BLaER1 (cell line): ENCODE results near the gene RASAL1.

ENCODE experiments used
- H3K27ac ChIP-seq: shearing (Covaris generic); formaldehyde crosslinking; 2 replicates; pipeline ENCODE4 v1.8.1; 2022
- H3K27me3 ChIP-seq: shearing (Covaris generic); formaldehyde crosslinking; 2 replicates; pipeline ENCODE4 v1.8.1; 2022
- H3K36me3 ChIP-seq: shearing (Covaris generic); formaldehyde crosslinking; 2 replicates; pipeline ENCODE4 v1.8.1; 2022
- H3K4me1 ChIP-seq: shearing (Covaris generic); formaldehyde crosslinking; 2 replicates; pipeline ENCODE4 v1.8.1; 2022
- H3K4me2 ChIP-seq: shearing (Covaris generic); formaldehyde crosslinking; 2 replicates; pipeline ENCODE4 v1.8.1; 2022
- H3K4me3 ChIP-seq: shearing (Covaris generic); formaldehyde crosslinking; 2 replicates; pipeline ENCODE4 v1.8.1; 2022
- H3K9ac ChIP-seq: shearing (Covaris generic); formaldehyde crosslinking; 2 replicates; pipeline ENCODE4 v1.8.1; 2022
- H3K9me3 ChIP-seq: shearing (Covaris generic); formaldehyde crosslinking; 2 replicates; pipeline ENCODE4 v1.8.1; 2022
- H4K20me1 ChIP-seq: shearing (Covaris generic); formaldehyde crosslinking; 2 replicates; pipeline ENCODE4 v1.8.1; 2022
- Cebpa-rat ChIP-seq: shearing (Covaris generic); IDR thresholded peaks from 2 replicates; pipeline ENCODE4 v1.8.1; 2022

RASAL1 gene

GRCh38 chr12:113111247-113111646 is 24.3 kb downstream of the RASAL1 start:
- no peak overlapping the region for H3K27ac ChIP-seq
- peaks cover 96% of the 10 kb centered on the region for H3K36me3 ChIP-seq
- no peak for TF ChIP-seq Cebpa-rat
- no peaks in the 10 kb centered on the region for H3K4me1 ChIP-seq
- no peak overlapping the region for H3K4me3 ChIP-seq
- H3K4me2 ChIP-seq: no peak overlapping the region
- no peaks in the 10 kb centered on the region for H3K27me3 ChIP-seq
- no peak overlapping the region for H3K9ac ChIP-seq
- H3K9me3 ChIP-seq: no peaks in the 10 kb centered on the region
- H4K20me1 ChIP-seq: no peaks in the 10 kb centered on the region

DNA sequence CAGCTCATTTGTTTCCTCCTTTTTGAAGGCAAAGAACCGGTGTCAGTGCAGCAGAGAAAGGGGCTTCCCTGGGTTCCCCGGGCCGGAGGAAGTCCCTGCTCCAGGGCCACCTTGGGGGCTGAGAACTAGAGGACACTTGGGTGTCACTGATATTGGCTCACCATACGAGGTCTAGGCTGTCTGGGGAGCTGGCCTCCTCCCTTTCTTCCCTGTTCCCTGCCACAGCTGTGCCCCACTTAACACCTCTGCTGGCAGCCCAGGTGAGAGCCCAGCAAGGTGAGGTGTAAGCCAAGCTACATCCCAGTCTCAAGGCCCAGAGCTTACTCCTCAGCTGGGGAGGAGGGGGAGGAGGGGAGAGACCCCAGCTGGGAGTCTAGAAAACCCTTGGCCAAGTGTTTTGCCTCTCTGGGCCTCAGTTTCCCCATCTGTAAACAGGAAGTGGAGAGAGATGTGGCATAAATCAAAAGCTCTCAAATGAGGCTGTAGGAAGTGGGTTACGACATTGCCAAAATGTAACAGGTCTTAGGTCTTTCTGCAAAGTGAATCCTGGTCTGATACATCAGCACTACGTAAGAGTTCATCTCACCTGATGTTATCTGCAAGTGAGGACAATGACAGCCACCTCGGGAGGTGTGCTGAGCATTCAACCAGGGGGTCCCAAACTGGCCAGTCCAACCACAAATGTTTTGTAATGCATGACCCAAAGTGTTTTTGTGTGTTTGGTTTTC is 25.5 kb downstream of the RASAL1 start:
- H3K4me1 ChIP-seq: no peaks in the 10 kb centered on the region
- H3K36me3 ChIP-seq: peaks cover 96% of the 10 kb centered on the region
- H3K9ac ChIP-seq: no peak overlapping the region
- no peaks in the 10 kb centered on the region for H4K20me1 ChIP-seq
- no peak overlapping the region for H3K27ac ChIP-seq
- no peaks in the 10 kb centered on the region for H3K9me3 ChIP-seq
- no peak overlapping the region for H3K4me2 ChIP-seq
- H3K4me3 ChIP-seq: no peak overlapping the region
- no peaks in the 10 kb centered on the region for H3K27me3 ChIP-seq
- no peak for TF ChIP-seq Cebpa-rat

GRCh38 chr12:113109360-113109759 is 26.2 kb downstream of the RASAL1 start:
- Histone ChIP-seq H3K9me3 (no peaks in the 10 kb centered on the region), H3K27me3 (no peaks in the 10 kb centered on the region), H3K36me3 (peaks cover 96% of the 10 kb centered on the region), H3K9ac (no peak overlapping the region), H3K4me1 (no peaks in the 10 kb centered on the region), H3K4me3 (no peak overlapping the region), H3K4me2 (no peak overlapping the region), H3K27ac (no peak overlapping the region), H4K20me1 (no peaks in the 10 kb centered on the region)
- TF ChIP-seq Cebpa-rat: no peak

- Histone ChIP-seq H3K4me1 (no peaks in the 10 kb centered on the region), H3K36me3 (peaks cover 96% of the 10 kb centered on the region), H3K27ac (no peak overlapping the region), H3K4me2 (no peak overlapping the region), H4K20me1 (no peaks in the 10 kb centered on the region), H3K27me3 (no peaks in the 10 kb centered on the region), H3K9ac (no peak overlapping the region), H3K9me3 (no peaks in the 10 kb centered on the region), H3K4me3 (no peak overlapping the region)
- TF ChIP-seq Cebpa-rat: no peak
Observed at GRCh38 chr12:113108308-113108707, 27.3 kb downstream of the RASAL1 start.

DNA sequence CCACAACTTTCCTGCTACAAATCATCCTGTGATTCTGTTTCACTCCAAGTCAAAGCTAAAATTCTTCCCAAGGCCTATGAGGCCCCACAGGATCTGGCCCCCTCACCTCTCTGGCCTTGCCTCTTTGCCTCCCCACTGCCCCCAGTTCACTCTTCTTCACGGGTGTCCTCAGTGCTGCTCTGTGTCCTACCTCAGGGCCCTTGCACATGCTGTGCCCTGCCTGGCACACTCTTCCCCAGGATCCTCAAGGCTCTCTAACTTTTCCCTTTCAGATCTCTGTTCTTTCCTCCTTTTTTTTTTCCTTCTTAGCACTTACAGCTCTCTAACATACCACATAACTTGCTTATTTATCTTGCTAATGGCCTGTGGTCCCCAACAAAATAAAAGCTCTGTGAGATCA is 29.2 kb downstream of the RASAL1 start:
- Histone ChIP-seq H3K9me3 (no peaks in the 10 kb centered on the region), H4K20me1 (no peaks in the 10 kb centered on the region), H3K4me3 (no peak overlapping the region), H3K9ac (no peak overlapping the region), H3K27ac (no peak overlapping the region), H3K4me1 (peaks cover 12% of the 10 kb centered on the region), H3K4me2 (no peak overlapping the region), H3K36me3 (peaks cover 77% of the 10 kb centered on the region), H3K27me3 (no peaks in the 10 kb centered on the region)
- no peak for TF ChIP-seq Cebpa-rat

DNA sequence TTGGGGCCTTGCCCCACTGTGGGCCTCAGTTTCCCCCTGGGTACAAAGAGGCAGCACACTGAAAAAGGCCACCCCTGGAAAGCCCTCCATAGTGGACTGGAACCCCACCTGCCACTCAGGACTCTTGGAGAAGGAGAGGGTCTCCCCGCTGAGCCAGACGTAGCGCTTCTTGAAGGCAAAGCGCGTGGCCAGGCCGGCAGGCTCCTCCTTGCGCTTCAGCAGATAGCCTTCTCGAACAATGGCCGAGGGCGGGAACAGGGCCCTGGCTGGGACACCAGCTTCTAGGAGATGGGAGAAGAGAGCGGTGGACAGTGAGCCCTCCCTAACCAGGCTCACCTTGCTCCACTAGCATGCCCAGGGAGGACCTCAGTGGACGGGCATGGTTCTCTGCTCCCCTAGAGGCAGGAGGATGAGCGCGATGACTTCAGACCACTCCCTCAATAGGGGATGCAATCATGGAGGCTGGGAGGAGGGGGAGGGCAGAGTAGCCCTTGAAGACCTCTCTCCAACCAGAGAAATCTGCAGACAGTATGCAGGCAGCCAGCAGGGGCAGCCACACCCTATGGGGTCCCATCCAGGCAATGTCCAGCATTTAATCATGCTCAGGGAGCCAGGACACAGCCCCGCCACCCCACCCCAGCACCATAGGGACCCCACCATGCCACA is 29.8 kb downstream of the RASAL1 start:
- peaks cover 18% of the 10 kb centered on the region for H3K4me1 ChIP-seq

GRCh38 chr12:113104953-113105510 is 30.5 kb downstream of the RASAL1 start:
- no peak overlapping the region for H3K9ac ChIP-seq
- no peaks in the 10 kb centered on the region for H3K9me3 ChIP-seq
- H3K4me1 ChIP-seq: peaks cover 20% of the 10 kb centered on the region
- TF ChIP-seq Cebpa-rat: no peak
- no peak overlapping the region for H3K27ac ChIP-seq
- no peaks in the 10 kb centered on the region for H3K27me3 ChIP-seq
- no peak overlapping the region for H3K4me2 ChIP-seq
- H3K4me3 ChIP-seq: no peak overlapping the region
- peaks cover 69% of the 10 kb centered on the region for H3K36me3 ChIP-seq
- H4K20me1 ChIP-seq: no peaks in the 10 kb centered on the region

More for the DNA sequence above, 29.8 kb downstream of the RASAL1 start:
- Histone ChIP-seq H3K9me3 (no peaks in the 10 kb centered on the region), H4K20me1 (no peaks in the 10 kb centered on the region), H3K9ac (no peak overlapping the region), H3K4me2 (no peak overlapping the region), H3K27ac (no peak overlapping the region), H3K36me3 (peaks cover 71% of the 10 kb centered on the region), H3K27me3 (no peaks in the 10 kb centered on the region), H3K4me3 (no peak overlapping the region)
- no peak for TF ChIP-seq Cebpa-rat

- no peaks in the 10 kb centered on the region for H3K27me3 ChIP-seq
- no peak overlapping the region for H3K9ac ChIP-seq
- H4K20me1 ChIP-seq: no peaks in the 10 kb centered on the region
- H3K27ac ChIP-seq: no peak overlapping the region
- no peak for TF ChIP-seq Cebpa-rat
- H3K4me2 ChIP-seq: no peak overlapping the region
- H3K4me3 ChIP-seq: no peak overlapping the region
- H3K36me3 ChIP-seq: peaks cover 69% of the 10 kb centered on the region
- no peaks in the 10 kb centered on the region for H3K9me3 ChIP-seq
- peaks cover 31% of the 10 kb centered on the region for H3K4me1 ChIP-seq
Observed at GRCh38 chr12:113103756-113104450, 31.7 kb downstream of the RASAL1 start.

- Histone ChIP-seq H3K4me1 (peaks cover 42% of the 10 kb centered on the region), H3K4me3 (no peak overlapping the region), H3K4me2 (no peak overlapping the region), H3K27me3 (no peaks in the 10 kb centered on the region), H3K9me3 (no peaks in the 10 kb centered on the region), H4K20me1 (no peaks in the 10 kb centered on the region), H3K9ac (no peak overlapping the region), H3K27ac (no peak overlapping the region), H3K36me3 (peaks cover 61% of the 10 kb centered on the region)
- TF ChIP-seq Cebpa-rat: no peak
Observed at GRCh38 chr12:113102811-113103210, 32.8 kb downstream of the RASAL1 start.

- peaks cover 45% of the 10 kb centered on the region for H3K4me1 ChIP-seq
- no peak for TF ChIP-seq Cebpa-rat
- no peak overlapping the region for H3K9ac ChIP-seq
Observed at GRCh38 chr12:113101751-113102150, 33.8 kb downstream of the RASAL1 start.

More at GRCh38 chr12:113101751-113102150, 33.8 kb downstream of the RASAL1 start:
- H3K27ac ChIP-seq: no peak overlapping the region
- no peaks in the 10 kb centered on the region for H3K27me3 ChIP-seq
- no peaks in the 10 kb centered on the region for H3K9me3 ChIP-seq
- no peak overlapping the region for H3K4me3 ChIP-seq
- H3K4me2 ChIP-seq: peak overlapping the region; percentile 1; the same call in 1 of the 2 replicates
- 0 out of 2 replicates have a peak, but pooled peaks cover 2% of the 10 kb centered on the region for H4K20me1 ChIP-seq
- H3K36me3 ChIP-seq: peaks cover 59% of the 10 kb centered on the region
